BLaER1 treated with 17β-estradiol and CSF1 and Interleukin-3, amounts not matched to agents 10 nM and 100 nM (cell line): ENCODE data around the gene LHX4.
A peak's percentile ranks its signal among the peaks of the same experiment; 100 is the strongest.

Experiments
- H3K27ac ChIP-seq, 11 experiments: shearing (Covaris generic); formaldehyde crosslinking; 2 replicates each; pipeline ENCODE4 v1.8.1; 2022
- H3K27me3 ChIP-seq, 11 experiments: shearing (Covaris generic); formaldehyde crosslinking; 2 replicates each; pipeline ENCODE4 v1.8.1; 2022
- H3K36me3 ChIP-seq, 11 experiments: shearing (Covaris generic); formaldehyde crosslinking; 2 replicates each; pipeline ENCODE4 v1.8.1; 2022
- H3K4me1 ChIP-seq, 10 experiments: shearing (Covaris generic); formaldehyde crosslinking; 2 replicates each; pipeline ENCODE4 v1.8.1; 2022
- H3K4me2 ChIP-seq, 11 experiments: shearing (Covaris generic); formaldehyde crosslinking; 2 replicates each; pipeline ENCODE4 v1.8.1; 2022
- H3K4me3 ChIP-seq, 10 experiments: shearing (Covaris generic); formaldehyde crosslinking; 2 replicates each; pipeline ENCODE4 v1.8.1; 2022
- H3K9ac ChIP-seq, 11 experiments: shearing (Covaris generic); formaldehyde crosslinking; 2 replicates each; pipeline ENCODE4 v1.8.1; 2022
- H3K9me3 ChIP-seq, 11 experiments: shearing (Covaris generic); formaldehyde crosslinking; replicated peaks in 1 of 11; 2 replicates each; pipeline ENCODE4 v1.8.1; 2022
- H4K20me1 ChIP-seq, 11 experiments: shearing (Covaris generic); formaldehyde crosslinking; 2 replicates each; pipeline ENCODE4 v1.8.1; 2022
- Cebpa-rat ChIP-seq, 11 experiments: shearing (Covaris generic); IDR thresholded peaks; 2 replicates each; pipeline ENCODE4 v1.8.1; 2022

LHX4 gene

DNA sequence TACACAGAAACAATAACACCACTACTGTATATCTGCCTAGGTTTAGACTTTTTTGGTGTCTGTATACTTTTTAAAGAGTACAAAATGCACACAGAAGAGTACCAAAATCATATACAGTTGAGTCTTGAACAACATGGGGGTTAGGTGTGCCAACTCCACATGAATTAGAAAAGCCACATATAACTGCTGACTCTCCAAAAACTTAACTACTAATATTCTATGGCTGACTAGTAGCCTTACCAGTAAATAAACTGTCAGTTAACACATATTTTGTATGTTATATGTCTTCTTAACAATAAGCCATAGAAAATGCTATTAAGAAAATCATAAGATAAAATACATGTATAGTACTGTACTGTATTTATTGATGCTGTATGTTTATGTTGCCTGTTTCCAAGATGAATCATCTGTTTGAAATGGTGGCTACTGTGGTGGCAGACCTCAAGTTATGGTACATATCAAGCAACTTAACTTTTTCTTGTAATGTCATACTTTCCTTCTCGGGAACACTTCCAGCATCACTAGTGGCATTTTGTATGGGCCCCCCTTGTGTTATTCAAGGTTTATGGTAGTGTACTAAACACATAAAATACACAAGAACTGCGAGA lies 71.2 kb downstream of the LHX4 start:
- peaks cover 0 to 24% (median 6%) of the 10 kb centered on the region in 11 experiments; a peak in 12 of 22 replicates for H3K36me3 ChIP-seq
- TF ChIP-seq Cebpa-rat (IDR thresholded peaks at IDR 0.05): no peak
- no peaks in the 10 kb centered on the region for H3K27me3 ChIP-seq
- peaks cover 0 to 26% (median 10%) of the 10 kb centered on the region in 10 experiments; a peak in 12 of 20 replicates for H3K4me1 ChIP-seq
- H3K9ac ChIP-seq: no peak overlapping the region
- no peak overlapping the region for H3K4me3 ChIP-seq
- H3K4me2 ChIP-seq: no peak overlapping the region
- H3K9me3 ChIP-seq: peaks cover 1 to 10% (median 7%) of the 10 kb centered on the region in 11 experiments; a peak in 16 of 22 replicates
- H3K27ac ChIP-seq: no peak overlapping the region
- no peaks in the 10 kb centered on the region; a peak in 1 of 22 replicates for H4K20me1 ChIP-seq

DNA sequence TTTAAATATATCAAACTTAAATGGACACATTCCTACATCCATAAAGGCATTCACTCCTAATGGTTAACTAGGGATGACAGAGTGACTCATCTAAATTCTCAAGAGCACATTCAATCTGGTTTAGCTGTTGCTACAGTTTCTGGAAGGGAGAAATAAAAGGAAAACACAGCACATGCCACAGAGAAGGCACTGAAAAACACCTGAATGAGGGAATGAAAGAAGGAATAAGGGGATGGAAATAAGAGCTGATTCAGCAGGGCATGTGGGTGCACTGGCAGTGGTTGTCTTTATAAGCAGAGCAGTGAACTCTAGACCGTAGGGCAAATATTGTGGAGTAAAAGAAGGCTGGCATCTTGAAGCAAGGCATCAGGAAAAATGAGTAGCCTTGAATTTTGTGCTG lies 79.3 kb downstream of the LHX4 start:
- H3K4me2 ChIP-seq: no peak overlapping the region
- H4K20me1 ChIP-seq: no peaks in the 10 kb centered on the region
- no peaks in the 10 kb centered on the region for H3K27me3 ChIP-seq
- TF ChIP-seq Cebpa-rat (IDR thresholded peaks at IDR 0.05): no peak
- peaks cover 0 to 19% (median 1%) of the 10 kb centered on the region in 10 experiments; a peak in 4 of 20 replicates for H3K4me1 ChIP-seq
- peaks cover 10 to 26% (median 22%) of the 10 kb centered on the region in 11 experiments; a peak in 21 of 22 replicates for H3K9me3 ChIP-seq
- H3K36me3 ChIP-seq: peaks cover 16 to 57% (median 31%) of the 10 kb centered on the region in 11 experiments; a peak in 20 of 22 replicates
- H3K9ac ChIP-seq: no peak overlapping the region
- H3K4me3 ChIP-seq: no peak overlapping the region
- H3K27ac ChIP-seq: 0 out of 22 replicates have a peak overlapping the region, but pooled peaks of 1 of the 11 experiments have one; percentile 18

DNA sequence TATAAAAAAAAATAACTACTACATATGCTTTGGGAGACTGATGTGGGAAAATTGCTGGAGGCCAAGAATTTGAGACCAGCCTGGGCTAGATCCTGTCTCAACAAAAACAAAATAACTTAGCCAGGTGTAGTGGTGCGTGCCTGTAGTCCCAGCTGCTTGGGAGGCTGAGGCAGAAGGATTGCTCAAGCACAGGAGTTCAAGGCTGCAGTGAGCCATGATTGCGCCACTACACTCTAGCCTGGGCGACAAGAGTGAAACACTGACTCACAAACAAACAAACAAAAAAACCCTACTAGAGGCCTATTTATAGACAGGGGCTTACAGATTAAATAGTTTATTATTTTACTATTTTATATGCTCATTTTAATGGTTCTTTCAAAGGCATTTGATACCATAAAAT lies 80.0 kb downstream of the LHX4 start:
- Histone ChIP-seq H3K36me3 (peaks cover 16 to 57% (median 31%) of the 10 kb centered on the region in 11 experiments; a peak in 20 of 22 replicates), H3K4me1 (peaks cover 0 to 19% (median 1%) of the 10 kb centered on the region in 10 experiments; a peak in 4 of 20 replicates), H4K20me1 (no peaks in the 10 kb centered on the region), H3K9me3 (peaks cover 10 to 23% (median 18%) of the 10 kb centered on the region in 11 experiments; a peak in 21 of 22 replicates), H3K27ac (no peak overlapping the region), H3K4me3 (no peak overlapping the region), H3K27me3 (no peaks in the 10 kb centered on the region), H3K4me2 (peak overlapping the region in 3 of 11 experiments; percentile 20 to 42 (median 25); a peak in 4 of 22 replicates), H3K9ac (no peak overlapping the region)
- peak in 4 of 11 experiments; percentile 15 to 56 (median 30); a peak in 2 of 22 replicates for TF ChIP-seq Cebpa-rat (IDR thresholded peaks at IDR 0.05)

DNA sequence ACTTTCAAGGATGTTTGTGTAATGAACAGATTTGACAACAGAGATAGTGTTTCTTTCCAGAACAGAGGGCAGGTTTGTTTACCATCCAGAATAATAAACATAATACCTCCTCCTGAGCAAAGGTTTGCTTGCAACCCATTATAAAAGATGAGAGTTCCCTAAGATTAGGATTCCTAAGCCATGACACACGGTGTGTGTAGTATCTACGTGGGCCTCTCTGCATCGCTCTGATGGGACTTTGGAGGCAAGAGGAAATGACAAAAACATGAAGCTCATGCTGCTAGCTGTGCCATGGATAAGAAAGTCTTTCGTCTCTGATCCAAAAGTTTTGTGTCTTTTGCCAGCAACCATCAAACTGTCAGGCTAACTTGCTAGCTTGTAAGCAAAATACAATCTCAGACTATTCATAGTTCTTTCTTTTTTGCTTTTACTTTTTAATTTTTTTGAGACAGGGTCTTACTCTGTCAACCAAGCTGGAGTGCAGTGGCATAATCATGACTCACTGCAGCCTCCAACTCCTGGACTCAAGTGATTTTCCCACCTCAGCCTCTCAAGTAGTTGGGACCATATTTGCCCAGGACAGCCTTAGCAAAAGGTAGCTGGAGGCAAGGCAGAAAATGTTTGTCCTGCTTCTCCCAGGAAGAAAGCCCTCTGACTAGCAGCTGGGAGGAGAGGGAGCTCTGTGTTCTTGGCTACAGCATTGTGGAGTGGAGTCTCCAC lies 81.1 kb downstream of the LHX4 start:
- H4K20me1 ChIP-seq: peaks cover 0 to 3% (median 0%) of the 10 kb centered on the region in 11 experiments; a peak in 2 of 22 replicates
- no peaks in the 10 kb centered on the region for H3K27me3 ChIP-seq
- H3K36me3 ChIP-seq: peaks cover 16 to 58% (median 30%) of the 10 kb centered on the region in 11 experiments; a peak in 20 of 22 replicates
- no peak overlapping the region for H3K9ac ChIP-seq
- no peak for TF ChIP-seq Cebpa-rat (IDR thresholded peaks at IDR 0.05)
- peaks cover 9 to 18% (median 16%) of the 10 kb centered on the region in 11 experiments; a peak in 21 of 22 replicates for H3K9me3 ChIP-seq
- no peak overlapping the region for H3K27ac ChIP-seq
- no peak overlapping the region for H3K4me3 ChIP-seq
- H3K4me1 ChIP-seq: peaks cover 0 to 19% (median 1%) of the 10 kb centered on the region in 10 experiments; a peak in 4 of 20 replicates
- H3K4me2 ChIP-seq: no peak overlapping the region

DNA sequence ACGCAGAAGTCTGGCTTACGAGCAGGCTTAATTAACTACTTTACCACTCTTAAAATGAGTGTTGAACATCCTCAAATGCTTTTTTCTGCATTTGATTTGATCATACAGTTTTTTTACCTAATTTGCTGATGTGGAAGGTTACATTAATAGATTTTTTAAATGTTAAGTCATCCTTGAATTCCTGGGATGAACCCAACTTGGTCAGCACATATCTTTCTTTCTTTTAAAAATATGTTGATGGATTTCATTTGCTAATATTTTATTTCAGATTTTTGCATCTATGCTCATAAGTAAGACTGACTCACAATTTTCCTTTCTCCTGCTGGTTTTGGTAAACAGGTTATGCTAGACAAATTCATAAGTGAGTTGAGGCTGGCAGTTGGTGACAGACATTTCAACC lies 82.9 kb downstream of the LHX4 start:
- H3K27ac ChIP-seq: no peak overlapping the region
- H3K4me2 ChIP-seq: no peak overlapping the region
- H3K27me3 ChIP-seq: no peaks in the 10 kb centered on the region
- TF ChIP-seq Cebpa-rat (IDR thresholded peaks at IDR 0.05): no peak
- H3K4me1 ChIP-seq: peaks cover 0 to 19% (median 1%) of the 10 kb centered on the region in 10 experiments; a peak in 4 of 20 replicates
- H4K20me1 ChIP-seq: peaks cover 0 to 3% (median 0%) of the 10 kb centered on the region in 11 experiments; a peak in 2 of 22 replicates
- H3K9me3 ChIP-seq: peaks cover 0 to under 1% (median 0%) of the 10 kb centered on the region in 11 experiments; a peak in 2 of 22 replicates
- H3K9ac ChIP-seq: no peak overlapping the region
- peaks cover 4 to 41% (median 21%) of the 10 kb centered on the region in 11 experiments; a peak in 20 of 22 replicates for H3K36me3 ChIP-seq
- no peak overlapping the region for H3K4me3 ChIP-seq

DNA sequence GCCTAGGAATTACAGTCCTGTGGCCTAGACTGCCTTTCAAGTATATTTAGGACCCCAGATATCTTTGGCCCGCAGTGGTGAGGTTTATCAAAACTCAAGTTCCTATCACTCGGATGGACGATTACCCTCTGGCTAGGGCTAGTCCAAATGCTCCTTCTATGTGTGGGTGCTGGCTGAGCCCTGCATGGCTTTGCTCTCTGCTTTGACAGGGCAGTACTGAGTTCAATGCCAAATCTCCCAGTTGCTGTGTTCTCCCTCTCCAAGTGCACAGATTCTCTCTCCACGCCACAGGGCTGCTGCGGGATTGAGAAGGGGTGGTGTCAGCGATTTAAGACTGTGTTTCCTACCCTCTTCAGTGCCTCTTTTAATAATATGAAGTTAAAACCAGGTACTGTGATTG lies 97.0 kb downstream of the LHX4 start:
- Histone ChIP-seq H3K27ac (no peak overlapping the region), H4K20me1 (peaks cover 0 to 3% (median 0%) of the 10 kb centered on the region in 11 experiments; a peak in 3 of 22 replicates), H3K27me3 (no peaks in the 10 kb centered on the region), H3K4me3 (no peak overlapping the region), H3K9me3 (peaks cover 37 to 56% (median 49%) of the 10 kb centered on the region in 11 experiments), H3K4me1 (no peaks in the 10 kb centered on the region), H3K4me2 (no peak overlapping the region), H3K9ac (no peak overlapping the region), H3K36me3 (peaks cover 13 to 28% (median 21%) of the 10 kb centered on the region in 11 experiments; a peak in 20 of 22 replicates)
- TF ChIP-seq Cebpa-rat (IDR thresholded peaks at IDR 0.05): no peak
